ENCODE results near the gene USP24.

DNA sequence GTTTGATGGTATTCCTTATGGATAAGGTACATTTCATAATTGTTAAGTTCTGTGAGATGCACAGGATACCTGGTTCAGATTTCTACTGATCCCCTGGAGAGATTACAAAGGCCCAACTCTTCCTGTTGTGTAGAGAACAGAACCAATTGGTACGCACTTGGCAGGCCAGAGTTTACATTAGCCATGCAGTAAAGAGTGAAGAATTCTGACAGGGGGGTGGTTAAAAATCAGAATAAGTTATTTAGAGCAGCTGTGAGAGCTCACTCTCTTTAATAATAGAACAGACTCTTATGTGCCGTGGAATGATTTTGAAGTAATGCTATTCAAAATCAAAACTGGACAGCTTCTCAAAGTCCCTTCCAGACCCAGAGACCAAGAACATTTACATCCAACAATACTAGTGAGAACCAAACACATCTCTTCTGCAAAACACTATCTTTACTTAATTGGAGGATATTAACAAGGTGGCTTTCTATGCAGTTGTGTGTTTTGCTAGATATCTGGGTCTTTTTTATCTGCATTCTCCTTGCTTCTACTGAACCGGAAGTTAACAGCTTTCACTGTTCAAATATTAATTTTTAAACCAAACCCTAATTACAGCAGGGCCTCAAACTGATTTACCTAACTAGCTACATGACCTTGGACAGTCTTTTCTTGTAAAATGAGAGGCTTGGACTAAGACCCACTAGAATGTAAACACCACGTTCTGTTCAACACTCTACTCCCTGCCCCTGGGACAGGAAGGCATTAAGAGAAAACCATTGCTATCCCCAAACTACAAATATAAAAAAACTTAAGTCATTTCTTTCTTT lies 4.0 kb downstream of the USP24 start:
- no peak for TF ChIP-seq EZH2 (IDR thresholded peaks at IDR 0.05; ENCODE audit: low read length)
- TF ChIP-seq, protein P1, sequence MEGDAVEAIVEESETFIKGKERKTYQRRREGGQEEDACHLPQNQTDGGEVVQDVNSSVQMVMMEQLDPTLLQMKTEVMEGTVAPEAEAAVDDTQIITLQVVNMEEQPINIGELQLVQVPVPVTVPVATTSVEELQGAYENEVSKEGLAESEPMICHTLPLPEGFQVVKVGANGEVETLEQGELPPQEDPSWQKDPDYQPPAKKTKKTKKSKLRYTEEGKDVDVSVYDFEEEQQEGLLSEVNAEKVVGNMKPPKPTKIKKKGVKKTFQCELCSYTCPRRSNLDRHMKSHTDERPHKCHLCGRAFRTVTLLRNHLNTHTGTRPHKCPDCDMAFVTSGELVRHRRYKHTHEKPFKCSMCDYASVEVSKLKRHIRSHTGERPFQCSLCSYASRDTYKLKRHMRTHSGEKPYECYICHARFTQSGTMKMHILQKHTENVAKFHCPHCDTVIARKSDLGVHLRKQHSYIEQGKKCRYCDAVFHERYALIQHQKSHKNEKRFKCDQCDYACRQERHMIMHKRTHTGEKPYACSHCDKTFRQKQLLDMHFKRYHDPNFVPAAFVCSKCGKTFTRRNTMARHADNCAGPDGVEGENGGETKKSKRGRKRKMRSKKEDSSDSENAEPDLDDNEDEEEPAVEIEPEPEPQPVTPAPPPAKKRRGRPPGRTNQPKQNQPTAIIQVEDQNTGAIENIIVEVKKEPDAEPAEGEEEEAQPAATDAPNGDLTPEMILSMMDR (optimal IDR thresholded peaks at IDR 0.05 in 1 of 3, IDR thresholded peaks at IDR 0.05 in 1 of 3, conservative IDR thresholded peaks at IDR 0.05 in 1 of 3; ENCODE audit: extremely low read depth in 1 of 3, insufficient read depth in 2 of 3, low read length in 3 of 3), result no peak

All from keratinocyte (primary cell).